Upper lobe of left lung (tissue), 4 donors: ENCODE measurements around the gene APOL2.

Source experiments
- POLR2A ChIP-seq, 4 donors: fragments of 450-650 bp; IDR thresholded peaks; one replicate each; pipeline ENCODE4 v1.5.1; 2016 to 2017; ENCODE audit warnings: antibody characterized with exemption in 4 of 4, mild to moderate bottlenecking in 2 of 4
- TF ChIP-seq, protein P1 (sequence below), 6 experiments: fragments of 450-650 bp in 4 of 6; fragments of 200-600 bp in 2 of 6; sonication (generic) in 2 of 6; IDR thresholded peaks; one replicate each; pipeline ENCODE4 v1.5.1; 2016 to 2019; ENCODE audit warnings: antibody characterized with exemption in 6 of 6

DNA sequence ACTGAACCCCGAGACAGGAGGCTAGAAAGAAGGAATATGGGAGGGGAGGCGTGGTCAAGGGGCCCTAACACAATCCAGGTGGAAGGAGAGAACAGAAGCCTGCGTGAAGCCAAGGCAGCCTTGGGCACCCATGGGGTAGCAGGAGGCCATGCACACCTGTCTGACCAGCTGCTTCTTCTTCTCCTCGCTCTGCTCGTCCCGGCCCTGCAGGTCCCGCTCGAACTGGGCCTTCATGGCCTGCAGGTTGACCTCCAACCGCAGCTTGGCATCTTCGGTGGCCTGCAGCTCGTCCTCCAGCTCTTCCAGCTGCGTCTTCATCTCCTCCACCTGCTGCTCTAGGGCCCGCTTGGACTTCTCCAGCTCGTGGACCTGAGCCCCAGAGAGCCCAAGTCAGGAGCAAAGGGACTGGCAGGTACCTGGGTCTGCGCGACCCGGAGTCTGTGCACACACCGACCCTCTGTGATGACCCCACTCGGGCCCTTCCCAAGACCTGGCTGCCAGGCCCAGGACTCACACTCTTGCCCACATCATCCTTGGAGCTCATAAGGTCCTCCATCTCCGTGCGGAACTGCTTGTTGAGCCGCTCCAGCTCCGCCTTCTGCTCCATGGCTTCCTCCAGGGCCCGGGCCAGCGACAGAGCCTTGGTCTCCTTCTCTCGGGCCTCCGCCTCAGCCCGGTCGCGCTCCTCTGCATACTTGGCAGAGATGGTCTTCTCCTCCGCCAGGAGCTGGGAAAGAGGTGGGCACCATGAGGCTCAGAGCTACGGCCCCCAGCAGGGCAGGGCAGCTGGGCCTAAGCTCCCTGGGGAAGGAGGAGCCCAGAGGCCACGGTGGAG, 49.5 kb upstream of the APOL2 start:
- TF ChIP-seq, protein P1, sequence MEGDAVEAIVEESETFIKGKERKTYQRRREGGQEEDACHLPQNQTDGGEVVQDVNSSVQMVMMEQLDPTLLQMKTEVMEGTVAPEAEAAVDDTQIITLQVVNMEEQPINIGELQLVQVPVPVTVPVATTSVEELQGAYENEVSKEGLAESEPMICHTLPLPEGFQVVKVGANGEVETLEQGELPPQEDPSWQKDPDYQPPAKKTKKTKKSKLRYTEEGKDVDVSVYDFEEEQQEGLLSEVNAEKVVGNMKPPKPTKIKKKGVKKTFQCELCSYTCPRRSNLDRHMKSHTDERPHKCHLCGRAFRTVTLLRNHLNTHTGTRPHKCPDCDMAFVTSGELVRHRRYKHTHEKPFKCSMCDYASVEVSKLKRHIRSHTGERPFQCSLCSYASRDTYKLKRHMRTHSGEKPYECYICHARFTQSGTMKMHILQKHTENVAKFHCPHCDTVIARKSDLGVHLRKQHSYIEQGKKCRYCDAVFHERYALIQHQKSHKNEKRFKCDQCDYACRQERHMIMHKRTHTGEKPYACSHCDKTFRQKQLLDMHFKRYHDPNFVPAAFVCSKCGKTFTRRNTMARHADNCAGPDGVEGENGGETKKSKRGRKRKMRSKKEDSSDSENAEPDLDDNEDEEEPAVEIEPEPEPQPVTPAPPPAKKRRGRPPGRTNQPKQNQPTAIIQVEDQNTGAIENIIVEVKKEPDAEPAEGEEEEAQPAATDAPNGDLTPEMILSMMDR (IDR thresholded peaks at IDR 0.05): no peak
- TF ChIP-seq POLR2A (IDR thresholded peaks at IDR 0.05): no peak
